HG03103 (cell line): ENCODE measurements around the gene COA8.
"Not testable (repeated sequence)": the region's sequence is repeated elsewhere in the genome, so short reads cannot be mapped to it uniquely, and the experiment has no call there.

Source experiments
- ATAC-seq: cut with Tn5 transposase; IDR thresholded peaks from one replicate; pipeline ENCODE4 v1.9.1; 2021; ENCODE audit warnings: low read depth; ENCODE audit not compliant: unreplicated experiment

The COA8 gene

DNA sequence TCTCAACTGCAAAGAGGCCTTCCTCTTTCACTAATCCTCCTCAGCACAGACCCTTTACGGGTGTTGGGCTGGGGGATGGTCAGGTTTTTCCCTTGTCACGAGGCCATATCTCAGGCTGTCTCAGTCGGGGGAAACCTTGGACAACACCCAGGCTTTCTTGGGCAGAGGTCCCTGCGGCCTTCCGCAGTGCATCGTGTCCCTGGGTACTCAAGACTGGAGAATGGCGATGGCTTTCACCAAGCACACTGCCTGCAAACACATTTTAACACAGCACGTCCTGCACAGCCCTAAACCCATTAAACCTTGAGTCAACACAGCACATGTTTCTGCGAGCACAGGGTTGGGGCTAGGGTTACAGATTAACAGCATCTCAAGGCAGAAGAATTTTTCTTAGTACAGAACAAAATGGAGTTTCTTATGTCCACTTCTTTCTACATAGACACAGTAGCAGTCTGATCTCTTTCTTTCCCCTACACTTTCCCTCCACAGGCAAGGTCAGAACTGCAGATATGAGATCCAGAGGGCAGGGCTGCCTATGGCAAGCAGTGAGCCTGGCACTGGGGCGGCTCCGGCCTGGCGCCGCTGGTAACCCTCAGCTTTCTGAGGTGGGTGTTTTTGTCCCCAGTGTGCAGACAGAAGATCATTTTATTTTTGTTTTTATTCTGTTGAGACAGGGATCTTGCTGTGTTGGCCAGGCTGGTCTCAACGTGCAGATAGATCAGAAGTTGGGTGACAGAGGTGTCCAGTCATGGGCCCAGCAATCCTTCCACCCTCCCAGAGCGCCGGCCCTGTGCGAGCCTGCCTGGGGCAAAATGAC lies 37.1 kb upstream of the COA8 start:
- not testable (repeated sequence) for ATAC-seq

DNA sequence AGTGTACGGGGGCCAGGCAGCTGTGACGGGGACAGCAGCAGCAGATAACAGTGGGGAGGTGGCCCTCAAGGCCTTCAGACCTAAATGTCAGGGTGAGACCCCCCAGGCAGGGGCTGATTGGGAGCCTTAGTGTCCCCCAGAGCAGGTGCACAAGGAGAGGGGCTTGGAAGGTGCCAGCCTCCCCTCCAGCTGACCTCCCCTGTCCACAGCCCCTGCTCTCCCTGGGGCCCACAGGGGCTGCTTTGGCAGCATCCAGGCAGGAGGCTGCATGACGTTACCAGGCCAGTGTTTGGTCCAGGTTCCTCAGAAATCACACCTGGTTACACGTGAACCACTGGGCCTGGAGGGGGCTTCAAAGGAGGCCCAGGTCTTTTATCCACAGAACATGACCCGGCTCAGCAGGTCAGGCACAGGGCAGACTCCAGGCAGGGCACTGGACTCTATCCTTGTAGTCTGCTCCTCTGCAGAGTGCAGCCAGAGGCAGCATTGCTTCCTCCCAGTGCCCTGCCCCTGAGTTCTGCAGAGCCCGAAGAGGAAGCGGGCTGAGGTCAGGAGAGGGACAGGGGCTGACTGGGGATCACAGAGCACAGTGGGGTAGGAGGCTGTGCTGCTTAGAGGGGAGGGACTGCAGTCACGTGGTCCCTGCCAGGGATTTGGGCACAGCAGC lies 36.4 kb upstream of the COA8 start:
- no peak for ATAC-seq

DNA sequence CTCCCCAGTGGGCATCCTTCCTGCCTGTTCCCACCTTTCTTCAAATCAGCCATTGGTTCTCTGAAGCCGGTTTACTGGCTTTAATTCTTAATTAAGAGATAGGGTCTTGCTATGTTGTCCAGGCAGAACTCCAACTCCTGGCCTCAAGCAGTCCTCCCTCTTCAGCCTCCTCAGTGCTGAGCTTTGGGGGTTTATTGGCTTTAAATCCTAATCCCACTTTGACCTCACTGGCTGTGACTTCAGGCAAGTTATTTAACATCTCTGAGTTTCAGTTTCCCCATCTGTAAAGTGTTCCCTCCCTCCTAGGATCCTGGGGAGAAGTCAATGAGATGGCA lies 35.9 kb upstream of the COA8 start:
- ATAC-seq: no peak

DNA sequence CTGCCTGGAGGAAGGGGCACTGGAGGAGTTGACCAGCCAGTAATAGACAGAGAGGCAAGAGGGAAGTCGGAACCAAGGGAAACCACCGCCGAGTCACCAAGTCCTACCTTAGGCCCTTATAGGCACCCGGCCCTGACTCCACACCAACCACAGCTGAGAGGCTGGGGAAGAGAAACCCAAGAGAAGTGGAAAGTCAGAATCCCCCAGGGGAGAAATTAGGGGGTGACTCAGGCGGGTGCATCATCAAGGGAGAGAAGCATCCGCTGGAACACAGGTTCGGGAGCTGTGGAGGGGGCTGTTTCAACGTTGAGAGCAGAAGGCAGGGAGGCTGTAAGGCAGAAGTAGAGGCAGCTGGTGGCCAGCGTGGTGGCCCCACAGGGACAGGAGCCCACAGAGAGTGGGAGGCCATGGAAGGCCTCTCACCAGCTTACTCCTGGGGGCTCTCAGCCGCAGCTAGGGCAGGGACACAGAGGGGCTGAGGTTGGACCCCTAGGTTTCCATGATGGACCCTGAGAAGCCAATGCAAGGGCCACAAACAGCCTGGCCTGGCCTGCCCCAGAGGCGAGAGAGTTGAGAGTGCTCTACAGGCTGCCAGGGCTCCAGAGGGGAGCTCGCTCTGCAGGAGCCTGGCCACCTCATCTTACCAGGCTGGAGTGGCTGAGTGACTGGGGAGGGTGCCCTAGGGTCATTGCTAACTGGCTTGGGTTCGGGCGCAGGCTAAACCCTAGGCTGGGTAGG lies 35.2 kb upstream of the COA8 start:
- ATAC-seq: no peak

DNA sequence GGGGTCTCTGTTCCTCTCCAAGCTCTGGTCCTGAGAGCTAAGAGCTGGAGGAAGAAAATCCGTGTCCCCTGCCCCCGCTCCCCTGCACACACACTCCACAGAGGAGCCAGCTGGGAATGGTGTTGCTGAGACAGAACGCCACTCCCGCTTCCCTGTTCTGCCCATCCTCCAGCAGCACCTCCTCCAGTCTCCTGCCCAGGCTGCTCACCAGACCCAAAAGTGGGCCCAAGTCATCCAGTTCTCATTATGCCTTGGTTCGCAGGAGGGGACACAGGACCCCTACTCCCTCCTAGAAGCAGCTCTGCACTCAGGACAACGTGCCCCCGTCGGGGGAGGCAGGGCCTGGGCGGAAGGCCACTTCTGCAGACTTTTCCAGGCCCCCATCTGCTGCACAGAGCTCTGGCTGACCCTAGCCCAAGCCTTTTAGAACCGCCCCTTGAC lies 34.6 kb upstream of the COA8 start:
- ATAC-seq: no peak

DNA sequence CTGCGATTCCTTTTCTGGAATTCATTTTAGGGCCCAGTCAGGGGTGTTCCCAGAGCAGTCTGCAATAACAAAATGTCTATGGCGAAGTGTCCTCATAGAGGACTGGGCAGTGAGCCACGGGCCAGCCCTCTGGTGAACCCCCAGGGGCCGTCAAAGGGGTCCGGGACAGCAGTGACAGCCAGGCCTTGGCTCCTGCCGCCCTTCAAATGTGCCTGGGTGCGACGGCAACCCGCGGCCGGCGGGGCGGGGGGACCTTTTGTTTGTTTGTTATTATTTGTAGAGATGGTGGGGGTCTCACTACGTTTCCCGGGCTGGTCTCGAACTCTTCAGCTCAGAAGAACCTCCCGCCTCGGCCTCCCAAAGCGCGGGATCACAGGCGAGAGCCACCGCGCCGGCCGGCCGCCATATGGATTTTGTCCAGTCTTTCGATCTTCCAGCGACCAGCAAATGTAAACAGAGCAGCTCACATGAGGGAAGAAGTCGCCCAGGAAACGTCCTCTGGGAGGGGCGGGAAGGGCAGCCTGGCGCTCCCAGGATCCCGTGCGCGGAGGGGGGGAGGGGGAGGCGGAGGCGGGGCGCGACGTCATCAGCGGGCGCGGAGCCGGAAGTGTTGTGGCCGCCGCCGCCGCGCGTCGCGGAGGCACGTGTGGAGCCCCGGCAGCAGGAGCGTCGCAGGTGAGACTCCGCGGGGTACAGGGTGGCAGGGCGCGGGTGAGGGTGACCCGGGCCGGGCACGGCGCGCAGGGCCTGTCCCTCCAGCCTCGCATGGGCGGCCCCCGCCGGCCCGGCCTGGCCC lies 34.0 kb upstream of the COA8 start, which contains the start of gene TRMT61A:
TSS of gene TRMT61A (plus strand) at position 610 of the 796 bp plus-strand sequence. CDS start 783 bp downstream, outside the sequence.
- peak; percentile 43 for ATAC-seq

DNA sequence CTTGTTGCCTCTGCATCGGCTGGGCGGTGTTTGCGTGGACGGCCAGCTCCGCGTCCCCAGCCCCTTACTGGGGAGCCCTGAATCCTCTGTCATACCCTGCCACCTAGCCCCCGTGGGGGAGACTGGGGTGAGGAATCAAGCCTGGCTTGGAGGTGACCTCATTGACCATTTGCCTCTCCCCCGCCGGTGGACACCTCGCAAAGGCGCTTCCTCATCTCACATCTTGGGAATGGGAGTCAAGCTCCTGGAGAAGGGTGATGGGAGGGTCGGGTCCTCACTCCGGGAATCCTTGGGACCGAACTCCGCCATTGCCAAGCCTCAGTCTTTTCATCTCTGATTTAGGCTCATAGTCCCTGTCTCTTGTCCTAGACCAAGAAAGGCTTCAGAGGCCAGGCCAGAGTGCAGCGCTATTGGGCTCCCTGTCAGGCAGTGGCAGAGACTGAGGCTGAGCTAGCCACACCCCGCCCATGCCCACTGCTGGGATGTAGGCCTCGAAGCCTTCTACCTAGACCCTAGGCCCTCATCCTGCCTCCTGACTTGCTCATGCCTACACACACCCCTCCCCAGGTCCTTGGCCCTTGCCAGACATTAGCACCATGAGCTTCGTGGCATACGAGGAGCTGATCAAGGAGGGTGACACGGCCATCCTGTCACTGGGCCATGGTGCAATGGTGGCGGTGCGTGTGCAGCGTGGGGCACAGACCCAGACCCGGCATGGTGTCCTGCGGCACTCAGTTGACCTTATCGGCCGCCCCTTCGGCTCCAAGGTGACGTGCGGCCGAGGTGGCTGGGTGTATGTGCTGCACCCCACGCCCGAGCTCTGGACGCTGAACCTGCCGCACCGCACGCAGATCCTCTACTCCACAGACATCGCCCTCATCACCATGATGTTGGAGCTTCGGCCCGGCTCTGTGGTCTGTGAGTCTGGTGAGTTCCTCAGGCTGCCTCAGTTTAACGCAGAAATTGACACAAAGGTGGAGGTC lies 33.1 kb upstream of the COA8 start:
- ATAC-seq: peak; percentile 15

DNA sequence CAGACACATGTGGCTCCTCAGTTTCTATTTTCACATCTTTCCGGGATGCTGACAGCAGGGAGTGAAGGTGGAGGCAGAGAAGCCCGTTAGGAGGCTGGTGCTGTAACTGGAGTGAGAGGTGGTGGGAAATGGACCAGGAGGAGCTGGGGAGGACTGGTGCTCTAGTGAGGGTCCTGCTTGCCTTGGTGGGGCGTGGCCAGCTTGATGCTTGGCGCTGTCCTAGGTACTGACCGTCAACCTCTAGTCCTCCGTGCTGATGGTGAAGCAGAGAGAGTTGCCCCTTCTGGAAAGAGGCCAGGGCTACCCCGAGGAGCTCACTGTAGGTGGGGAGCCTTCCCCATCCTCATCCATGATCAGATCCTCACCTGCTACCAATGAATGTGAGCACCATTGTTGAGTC lies 32.4 kb upstream of the COA8 start:
- ATAC-seq: no peak

DNA sequence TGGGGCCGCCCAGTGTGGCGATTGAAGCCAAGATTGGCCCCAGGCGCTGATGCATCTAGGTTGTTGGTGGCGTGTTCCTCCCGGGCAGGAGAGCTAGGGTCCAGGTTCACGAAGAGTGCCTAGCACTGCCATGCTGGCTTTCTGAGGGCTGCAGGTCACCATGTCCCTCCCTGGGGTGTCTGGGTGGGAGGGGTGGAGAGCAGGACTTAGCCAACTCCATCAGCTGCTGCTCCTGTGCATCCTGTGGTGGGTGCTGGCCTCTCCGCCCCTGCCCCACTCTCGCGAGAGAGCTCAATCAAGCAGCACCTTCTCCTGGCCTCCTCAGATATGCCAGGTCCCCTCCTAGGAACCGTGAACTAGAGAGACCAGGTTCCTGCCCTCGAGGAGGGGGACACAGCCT lies 31.9 kb upstream of the COA8 start:
- no peak for ATAC-seq

DNA sequence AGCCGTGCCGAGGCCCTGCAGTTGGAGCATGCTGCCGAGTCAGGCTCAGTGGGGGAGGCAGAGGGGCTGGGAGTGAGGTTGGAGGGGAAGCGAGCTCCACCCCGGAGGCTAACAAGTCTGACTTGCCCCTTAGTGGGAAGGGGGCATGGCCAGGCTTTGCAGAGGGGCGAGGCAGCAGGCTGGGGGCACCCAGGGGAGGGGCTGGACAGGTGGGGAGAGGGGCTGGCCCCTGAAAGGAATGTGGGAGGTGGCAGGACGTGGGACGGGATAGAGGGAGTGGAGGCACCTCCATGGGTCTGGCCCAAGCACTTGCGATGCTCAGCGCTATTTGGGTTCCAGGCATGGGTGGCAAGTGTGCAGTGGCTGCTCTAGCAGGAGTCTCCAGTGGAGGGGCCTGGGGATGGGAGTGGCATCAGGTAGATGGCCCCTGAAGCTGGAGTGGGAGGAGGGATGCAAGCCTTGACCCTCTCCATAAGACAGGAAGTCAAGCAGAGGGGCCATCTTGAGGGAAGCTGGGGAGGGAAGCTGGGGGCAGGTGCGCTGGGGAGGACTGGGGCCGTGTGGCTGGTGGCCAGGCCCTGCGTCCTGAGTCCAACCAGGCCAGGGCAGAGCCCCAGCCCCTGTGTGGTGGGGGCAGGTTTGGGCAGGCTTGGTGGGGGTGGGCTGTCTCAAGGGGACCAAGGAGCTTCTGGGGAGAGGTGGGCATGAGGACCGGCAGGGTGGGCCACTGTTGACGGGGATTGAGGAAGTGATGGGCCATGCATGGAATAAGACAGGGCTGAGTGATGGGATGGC lies 31.1 kb upstream of the COA8 start:
- no peak for ATAC-seq

DNA sequence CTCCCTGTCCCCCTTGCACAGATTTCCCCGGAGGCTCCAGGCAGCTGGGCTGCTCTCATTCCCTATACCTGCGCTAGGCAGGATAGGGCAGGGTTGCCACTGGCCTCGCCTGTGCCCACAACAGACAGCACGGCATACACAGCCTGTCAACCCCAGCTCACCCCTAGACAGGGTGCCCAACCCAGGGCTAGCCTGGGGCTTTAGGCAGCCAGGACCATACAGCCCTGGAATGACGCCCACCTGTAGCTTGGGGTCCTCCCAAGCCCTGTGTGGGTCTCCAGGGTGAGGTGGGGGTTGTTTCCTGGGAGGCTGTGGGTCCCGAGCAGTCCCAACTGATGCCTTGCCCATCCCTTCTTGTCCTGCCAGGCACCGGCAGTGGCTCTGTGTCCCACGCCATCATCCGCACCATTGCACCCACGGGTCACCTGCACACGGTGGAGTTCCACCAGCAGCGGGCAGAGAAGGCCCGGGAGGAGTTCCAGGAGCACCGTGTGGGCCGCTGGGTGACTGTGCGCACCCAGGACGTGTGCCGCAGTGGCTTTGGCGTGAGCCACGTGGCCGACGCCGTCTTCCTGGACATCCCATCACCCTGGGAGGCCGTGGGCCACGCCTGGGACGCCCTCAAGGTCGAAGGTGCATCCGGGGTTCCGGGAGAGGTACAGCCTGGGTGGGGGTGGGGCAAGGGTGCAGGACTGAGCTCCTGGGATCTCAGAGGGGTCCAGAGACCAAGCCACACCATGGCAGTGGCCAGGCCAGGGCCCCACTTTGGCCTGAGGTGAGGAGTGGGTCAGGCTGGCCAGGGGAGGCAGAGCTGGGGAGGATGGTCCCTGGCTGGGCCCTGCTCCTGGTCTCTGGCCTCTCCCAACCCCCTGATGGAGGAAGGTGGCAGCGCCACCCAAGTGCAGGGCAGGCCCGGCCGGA lies 30.3 kb upstream of the COA8 start:
- ATAC-seq: no peak

DNA sequence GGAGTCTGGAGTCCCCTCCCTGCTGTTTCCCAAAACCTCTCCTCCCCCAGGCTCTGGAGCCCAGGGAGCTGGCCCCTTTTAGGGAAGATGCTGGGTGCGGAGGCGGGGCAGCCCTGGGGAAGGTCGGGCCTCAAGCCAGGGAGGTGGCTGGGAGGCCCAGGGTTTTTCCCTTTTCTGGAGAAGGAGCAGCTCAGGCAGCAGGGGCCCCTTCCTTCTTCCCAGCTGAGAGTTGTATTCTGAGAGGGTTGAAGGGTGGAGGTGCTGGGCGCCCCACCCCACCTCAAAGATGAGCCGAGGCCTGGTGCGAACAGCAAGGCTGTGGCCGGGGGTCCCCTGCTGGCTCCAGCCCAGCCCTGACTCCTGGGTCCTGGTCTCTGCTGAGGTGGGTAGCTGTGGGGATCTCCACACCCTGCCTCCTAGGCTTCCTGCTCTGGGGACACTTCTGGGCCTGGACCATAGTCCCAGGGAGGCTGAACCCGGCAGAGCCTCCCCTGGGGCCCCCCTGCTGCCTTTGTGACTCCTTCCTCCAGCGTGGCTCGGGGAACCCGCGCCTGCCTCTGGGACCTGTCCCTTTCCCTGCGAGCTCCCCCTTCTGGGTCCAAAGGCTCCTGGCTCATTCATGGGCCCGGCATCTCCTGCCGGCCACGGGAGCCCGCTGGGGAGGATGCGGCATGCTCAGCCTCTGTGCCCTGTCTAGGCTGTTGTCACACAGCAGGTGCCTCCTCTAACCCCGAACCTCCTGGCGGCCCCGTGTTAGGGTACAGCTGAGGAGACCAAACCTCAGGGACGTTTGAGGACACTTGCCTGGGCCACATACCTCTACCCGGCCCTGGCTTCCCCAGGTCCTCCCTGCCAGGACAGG lies 29.4 kb upstream of the COA8 start:
- no peak for ATAC-seq

DNA sequence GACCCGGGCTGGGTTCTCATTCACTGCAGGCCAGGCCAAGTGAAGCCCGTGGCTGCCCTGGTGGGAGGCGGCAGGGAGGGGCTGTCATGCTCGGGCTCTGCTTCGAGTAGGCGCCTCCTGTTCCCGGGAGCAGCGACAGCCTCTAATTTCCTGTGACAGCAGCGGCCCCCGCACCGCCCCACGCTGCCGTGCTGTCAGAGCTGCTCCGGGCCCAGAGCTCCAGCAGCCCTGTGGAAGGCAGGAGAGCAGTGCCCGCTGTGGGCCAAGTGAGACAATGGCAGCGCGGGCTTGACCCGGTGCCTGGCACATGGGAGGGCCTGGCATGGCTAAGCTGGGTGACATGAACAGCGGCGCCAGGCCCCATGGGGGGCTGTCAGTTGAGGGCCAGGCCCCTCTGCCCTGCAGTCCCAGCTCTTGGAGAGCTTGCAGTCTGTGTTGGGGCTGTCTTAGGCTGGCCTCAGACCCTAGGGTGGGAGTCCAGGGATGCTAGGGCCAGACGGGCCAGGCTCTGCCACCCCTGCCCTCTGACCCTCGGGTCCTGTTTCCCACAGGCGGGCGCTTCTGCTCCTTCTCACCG lies 28.7 kb upstream of the COA8 start:
- ATAC-seq: no peak

DNA sequence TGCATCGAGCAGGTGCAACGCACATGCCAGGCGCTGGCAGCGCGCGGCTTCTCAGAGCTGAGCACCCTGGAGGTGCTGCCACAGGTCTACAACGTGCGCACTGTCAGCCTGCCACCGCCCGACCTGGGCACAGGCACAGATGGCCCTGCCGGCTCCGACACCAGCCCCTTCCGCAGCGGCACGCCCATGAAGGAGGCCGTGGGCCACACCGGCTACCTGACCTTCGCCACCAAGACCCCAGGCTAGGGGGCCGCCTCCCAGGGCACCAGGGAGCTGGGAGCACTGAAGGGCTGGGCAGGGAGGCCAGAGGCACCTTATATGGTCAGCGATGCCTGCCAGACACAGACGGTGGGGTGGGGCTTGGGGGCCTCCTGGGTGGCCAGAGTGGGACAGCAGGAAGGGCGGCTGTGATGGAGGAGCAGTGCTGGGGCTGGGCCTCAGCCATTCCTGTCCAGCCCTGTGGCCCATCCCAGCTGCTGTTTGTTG lies 28.1 kb upstream of the COA8 start:
- ATAC-seq: no peak

DNA sequence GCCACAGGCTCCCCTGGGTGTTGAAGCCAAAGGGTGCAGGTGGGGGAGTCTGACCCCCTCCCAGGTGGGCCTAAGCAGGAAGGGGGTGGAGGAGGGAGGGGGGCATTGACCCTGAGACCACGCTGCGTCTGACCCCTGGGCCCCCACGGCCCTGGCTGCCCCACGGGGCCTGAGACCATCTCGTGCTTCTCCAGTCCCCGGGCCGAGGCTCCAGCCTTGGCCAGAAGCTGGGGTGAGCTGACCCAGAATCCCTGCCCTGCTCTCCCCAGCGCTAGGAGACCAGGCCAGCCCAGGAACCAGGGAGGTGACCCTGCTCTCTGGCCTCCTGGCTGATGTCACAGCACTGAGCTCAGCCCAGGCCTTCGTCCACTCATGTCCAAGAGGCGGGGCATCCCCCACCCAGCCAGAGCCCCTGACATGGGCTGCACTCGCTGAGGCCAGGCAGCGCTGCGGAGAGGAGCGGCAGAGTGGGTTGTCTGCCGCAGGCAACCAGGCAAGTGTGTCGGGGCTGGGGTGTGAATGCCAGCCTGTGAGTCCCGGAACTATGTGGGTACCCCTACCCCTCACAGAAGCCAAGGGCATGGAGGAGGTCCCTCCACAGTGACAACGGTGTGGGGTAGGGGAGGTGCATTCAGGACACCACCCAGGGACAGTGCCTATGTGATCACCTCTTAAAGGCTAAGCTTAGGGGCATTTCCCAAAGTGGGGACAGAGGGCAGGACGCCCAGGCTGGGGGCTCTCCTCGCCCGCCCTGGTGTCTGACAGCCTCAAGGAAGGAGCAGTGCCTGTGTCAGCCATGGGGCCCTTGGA lies 27.5 kb upstream of the COA8 start:
- no peak for ATAC-seq
